Ovary (tissue), 3 donors: ENCODE data around the gene RBP5.

Experiments used
- CTCF ChIP-seq, 3 donors: fragments of 450-650 bp in 2 of 3; fragments of 200-600 bp in 1 of 3; IDR thresholded peaks; one replicate each; pipeline versions ENCODE4 v1.5.1 to v1.8.0; 2016 to 2022; ENCODE audit warnings: antibody characterized with exemption in 3 of 3, mild to moderate bottlenecking in 1 of 3
- POLR2A ChIP-seq: fragments of 450-650 bp; IDR thresholded peaks from one replicate; pipeline ENCODE4 v1.6.1; 2017; ENCODE audit warnings: antibody characterized with exemption, mild to moderate bottlenecking, moderate library complexity
- donor health status: DM: no; HTN: no; CAD: no.

- TF ChIP-seq CTCF (IDR thresholded peaks at IDR 0.05) (no peak), POLR2A (no peak)
These were observed 27.0 kb downstream of the RBP5 start for GRCh38 chr12:7101694-7102131.
